IMR-90 (cell line): ENCODE data around the gene ADGRV1.

ENCODE experiments used
- BHLHE40 ChIP-seq: fragments of 150-350 bp; IDR thresholded peaks from 2 replicates; pipeline ENCODE4 v1.6.1; 2016; ENCODE audit warnings: mild to moderate bottlenecking, low read depth, low read length
- CEBPB ChIP-seq: IDR thresholded peaks from 2 replicates; pipeline ENCODE4 v1.6.1; 2012; ENCODE audit warnings: low read depth, low read length, improper control_type of control experiment
- CTCF ChIP-seq: conservative IDR thresholded peaks from 2 replicates; pipeline ENCODE4 v1.5.1; 2012; ENCODE audit warnings: mild to moderate bottlenecking, low read depth, low read length, improper control_type of control experiment
- MAZ ChIP-seq: IDR thresholded peaks from 2 replicates; pipeline ENCODE4 v1.6.1; 2012; ENCODE audit warnings: low read depth, mild to moderate bottlenecking, low read length, improper control_type of control experiment, moderate library complexity, borderline replicate concordance
- MXI1 ChIP-seq: IDR thresholded peaks from 2 replicates; pipeline ENCODE4 v1.6.1; 2012; ENCODE audit warnings: low read depth, mild to moderate bottlenecking, low read length, moderate library complexity, borderline replicate concordance
- NFE2L2 ChIP-seq: fragments of 150-350 bp; IDR thresholded peaks from 2 replicates; pipeline ENCODE4 v1.6.1; 2016; ENCODE audit warnings: low read depth, mild to moderate bottlenecking, low read length
- POLR2A ChIP-seq: IDR thresholded peaks from 2 replicates; pipeline ENCODE4 v1.6.1; 2012; ENCODE audit warnings: mild to moderate bottlenecking, low read depth, low read length
- RAD21 ChIP-seq: IDR thresholded peaks from 2 replicates; pipeline ENCODE4 v1.6.1; 2012; ENCODE audit warnings: low read length, improper control_type of control experiment
- RCOR1 ChIP-seq: IDR thresholded peaks from 2 replicates; pipeline ENCODE4 v1.6.1; 2012; ENCODE audit warnings: mild to moderate bottlenecking, low read length, improper control_type of control experiment; ENCODE audit not compliant: insufficient replicate concordance
- SMC3 ChIP-seq: fragments of 150-350 bp; IDR thresholded peaks from 2 replicates; pipeline ENCODE4 v1.6.1; 2016; ENCODE audit warnings: low read depth, mild to moderate bottlenecking, antibody characterized with exemption, low read length, moderate library complexity

- TF ChIP-seq CTCF (no peak), CEBPB (no peak), BHLHE40 (no peak), POLR2A (no peak), SMC3 (no peak), RAD21 (no peak), MXI1 (no peak), MAZ (no peak), NFE2L2 (no peak), RCOR1 (no peak)
These were observed 499.6 kb downstream of the ADGRV1 start for GRCh38 chr5:91058155-91058554.
